ENCODE data around the gene CTR9. TPM values are rescaled to one million over a fixed set of nuclear protein-coding genes. Genes with fewer than 3 reads are reported as not detected.

Gene CTR9
- total and polyA plus RNA-seq, 2 of the 13 experiments (the other 11 are each of a cell fraction or from before 2014, with no cell fraction given), result 6.6 to 22.1 TPM

GRCh38 chr11:10761085-10761698, 10.1 kb downstream of the CTR9 start (continued):
- 0 out of 2 replicates have a peak, but pooled peaks have one; percentile 38 for TF ChIP-seq ZNF609 (CRISPR knock-in tag; IDR thresholded peaks at IDR 0.05; ENCODE audit: borderline replicate concordance)
- no peak for TF ChIP-seq ZNF747 (CRISPR knock-in tag; IDR thresholded peaks at IDR 0.05; ENCODE audit: borderline replicate concordance)
- no peak for TF ChIP-seq MXD3 (CRISPR knock-in tag; IDR thresholded peaks at IDR 0.05)
- TF ChIP-seq HHEX (CRISPR knock-in tag; IDR thresholded peaks at IDR 0.05), result no peak
- no peak for TF ChIP-seq ZNF30 (CRISPR knock-in tag; IDR thresholded peaks at IDR 0.05)
- TF ChIP-seq REL (CRISPR knock-in tag; conservative IDR thresholded peaks at IDR 0.05), result no peak
- TF ChIP-seq KMT2B (CRISPR knock-in tag; IDR thresholded peaks at IDR 0.05), result no peak
- TF ChIP-seq ZNF24 (IDR thresholded peaks at IDR 0.05), result no peak
- no peak for TF ChIP-seq ZSCAN5A (CRISPR knock-in tag; IDR thresholded peaks at IDR 0.05; ENCODE audit: borderline replicate concordance)
- TF ChIP-seq DBP (CRISPR knock-in tag; IDR thresholded peaks at IDR 0.05; ENCODE audit: not compliant biosample characterization), result no peak
- TF ChIP-seq MATR3 (CRISPR knock-in tag; IDR thresholded peaks at IDR 0.05), result no peak

Measured in HepG2 (cell line).